HepG2 (cell line): ENCODE measurements around the gene C9orf43. TPM values are rescaled to one million over a fixed set of nuclear protein-coding genes. Genes with fewer than 3 reads are reported as not detected.

Experiments
- ATAC-seq: fragments of 200-7000 bp; cut with Tn5 transposase; 3 replicates; pipeline ENCODE4 v1.9.1; 2020; ENCODE audit warnings: mild to moderate bottlenecking, moderate library complexity
- Bru-seq: library from RNA; stranded (reverse); fragments of 400-500 nt; gene quantifications from one replicate; lab custom pipeline; 2021; lab: Mats Ljungman, UMichigan
- BruChase-seq, 2 experiments: library from RNA; stranded (reverse); fragments of 400-500 nt; gene quantifications; one replicate each; lab custom pipeline; 2021; lab: Mats Ljungman, UMichigan
- BruUV-seq: library from RNA; stranded (reverse); fragments of 400-500 nt; replicated peaks from 2 replicates; lab custom pipeline; 2021; lab: Mats Ljungman, UMichigan
- CTCF ChIA-PET: fragments of 300-600 bp; formaldehyde crosslinking; extraction: SDS; loops from one replicate; lab custom pipeline; 2021; ENCODE audit warnings: low total read pairs, inconsistent platforms, low intra/inter-chr PET ratio; lab: Yijun Ruan, JAX
- POLR2A ChIA-PET: fragments of 350-600 bp; sonication (Branson Sonifier 250); formaldehyde crosslinking; loops from one replicate; lab custom pipeline; 2020; ENCODE audit warnings: antibody characterized with exemption, inconsistent platforms; lab: Yijun Ruan, JAX
- DNase-seq: peaks from one replicate; pipeline ENCODE4 v3.0.0-alpha.2; 2015; ENCODE audit warnings: low spot score
- FAIRE-seq: peaks from 3 replicates; lab custom pipeline; 2011; peaks lifted over from hg19 to GRCh38; lab: Jason Lieb, UNC
- H2AFZ ChIP-seq: one replicate; pipeline ENCODE4 v1.6.1; 2011; ENCODE audit warnings: low read length, inconsistent platforms
- H3K27ac ChIP-seq: fragments of 300-600 bp; 3 replicates; pipeline ENCODE4 v1.8.0; 2011; ENCODE audit warnings: mixed run types, mild to moderate bottlenecking, mixed read lengths, low read length, inconsistent platforms; ENCODE audit not compliant: insufficient read depth; ENCODE audit errors: extremely low read length
- H3K27me3 ChIP-seq, 2 experiments: fragments of 200-600 bp in 1 of 2; 2 replicates in 1 of 2; 3 replicates in 1 of 2; pipeline versions ENCODE4 v1.6.0 to v1.8.0; 2011; ENCODE audit warnings: low read length in 2 of 2, mild to moderate bottlenecking in 2 of 2, moderate library complexity in 2 of 2, inconsistent platforms in 1 of 2; ENCODE audit not compliant: insufficient read depth in 2 of 2, control insufficient read depth in 1 of 2
- H3K36me3 ChIP-seq, 2 experiments: fragments of 200-600 bp in 1 of 2; replicated peaks in 1 of 2; 2 replicates in 1 of 2; 3 replicates in 1 of 2; pipeline versions ENCODE4 v1.5.1 to v1.8.0; 2011; ENCODE audit warnings: low read length in 2 of 2, inconsistent platforms in 1 of 2; ENCODE audit not compliant: insufficient read depth in 2 of 2, control insufficient read depth in 1 of 2
- H3K4me1 ChIP-seq: 2 replicates; pipeline ENCODE4 v1.5.1; 2012; ENCODE audit warnings: low read length, inconsistent platforms; ENCODE audit not compliant: insufficient read depth
- H3K4me2 ChIP-seq: 2 replicates; pipeline ENCODE4 v1.6.0; 2011; ENCODE audit warnings: low read depth, low read length, inconsistent platforms
- H3K4me3 ChIP-seq, 3 experiments: fragments of 200-600 bp in 1 of 3; sonication (generic), shearing (Covaris generic) in 1 of 3; replicated peaks in 1 of 3; 2 replicates each; pipeline ENCODE4 v1.5.1; 2011 to 2016; ENCODE audit warnings: low read length in 3 of 3, inconsistent platforms in 2 of 3, low read depth in 2 of 3, mild to moderate bottlenecking in 2 of 3, control low read depth in 1 of 3, mixed read lengths in 1 of 3; ENCODE audit not compliant: insufficient read depth in 1 of 3
- H3K79me2 ChIP-seq: one replicate; pipeline ENCODE4 v1.6.1; 2011; ENCODE audit warnings: low read length, inconsistent platforms; ENCODE audit not compliant: insufficient read depth
- H3K9ac ChIP-seq: 2 replicates; pipeline ENCODE4 v1.6.0; 2011; ENCODE audit warnings: mild to moderate bottlenecking, low read depth, low read length, inconsistent platforms; ENCODE audit not compliant: insufficient read depth
- H3K9me3 ChIP-seq: 2 replicates; pipeline ENCODE4 v1.5.1; 2012; ENCODE audit warnings: mild to moderate bottlenecking, low read length
- H4K20me1 ChIP-seq: 2 replicates; pipeline ENCODE4 v1.6.0; 2011; ENCODE audit warnings: inconsistent platforms, mild to moderate bottlenecking, low read length, moderate library complexity; ENCODE audit not compliant: insufficient read depth
- MED8 ChIP-seq: sonication (generic); formaldehyde crosslinking; IDR thresholded peaks from 2 replicates; pipeline ENCODE4 v1.8.1; 2023; ENCODE audit warnings: mild to moderate bottlenecking, missing genetic modification reagents; ENCODE audit not compliant: insufficient replicate concordance
- NCOA2 ChIP-seq: sonication (generic); formaldehyde crosslinking; IDR thresholded peaks from 2 replicates; pipeline ENCODE4 v1.8.0; 2022; ENCODE audit warnings: inconsistent platforms
- SMC3 ChIP-seq: IDR thresholded peaks from 2 replicates; pipeline ENCODE4 v1.6.1; 2011; ENCODE audit warnings: low read length, improper control_type of control experiment
- ZFP1 ChIP-seq: IDR thresholded peaks from 2 replicates; pipeline ENCODE4 v1.6.1; 2016
- ZNF142 ChIP-seq: sonication (generic); formaldehyde crosslinking; IDR thresholded peaks from 2 replicates; pipeline ENCODE4 v1.4.0; 2020; ENCODE audit warnings: missing genetic modification reagents
- WGBS: methylation state at CpG from one replicate; pipeline ENCODE4 v1.1.6; 2017; ENCODE audit warnings: low lambda C conversion rate; 5-methylcytosine and 5-hydroxymethylcytosine counted together
- in situ Hi-C: cut with HindIII; loops from 2 replicates; pipeline ENCODE4 v1.10.0; 2017; ENCODE audit warnings: low pct_unique_long_range_greater_than_20kb; ENCODE audit not compliant: extremely low pct_ligation_motif_present
- intact Hi-C: fragments of 100-400 bp; cut with micrococcal nuclease; formaldehyde crosslinking; loops from one replicate; pipeline ENCODE4 v1.10.0; 2022; ENCODE audit not compliant: unreplicated experiment
- long read RNA-seq, 2 experiments: library from RNA in 1 of 2; library from polyadenylated mRNA in 1 of 2; stranded (forward) in 1 of 2; unstranded in 1 of 2; transcript quantifications; one replicate each; pipeline ENCODE4 v2.0.0, GENCODE V29; 2019 to 2022
- polyA minus RNA-seq, 3 experiments: library from RNA; depleted of rRNA, polyadenylated mRNA; stranded (reverse); fragments of >200 nt; gene quantifications; 2 replicates each; pipeline ENCODE4 v1.2.3, GENCODE V29; 2011; ENCODE audit warnings: low replicate concordance in 1 of 3
- polyA plus RNA-seq, 8 experiments: library from polyadenylated mRNA; depleted of rRNA in 3 of 8; stranded (reverse) in 7 of 8; unstranded in 1 of 8; fragments of >200 nt; fragmentation: Illumina TruSeq in 4 of 8; extraction: Trizol in 4 of 8; gene quantifications; 2 replicates each; pipeline versions ENCODE4 v1.2.1 to v1.2.3, GENCODE V29; 2011 to 2016; ENCODE audit warnings: low read depth in 4 of 8, missing spikeins in 1 of 8, mixed read lengths in 1 of 8; ENCODE audit not compliant: insufficient read depth in 1 of 8
- total RNA-seq, 5 experiments: library from RNA; depleted of rRNA; stranded (reverse); fragments of >200 nt; fragmentation: Illumina TruSeq; extraction: Trizol; gene quantifications; 2 replicates each; pipeline ENCODE4 v1.2.3, GENCODE V29; 2016; ENCODE audit warnings: low read depth in 1 of 5
- TF ChIP-seq, protein P1 (sequence below): sonication (generic); formaldehyde crosslinking; IDR thresholded peaks from 2 replicates; pipeline ENCODE4 v1.4.0; 2020; ENCODE audit warnings: missing genetic modification reagents
- TF ChIP-seq, protein P2 (sequence below): sonication (generic); formaldehyde crosslinking; IDR thresholded peaks from 2 replicates; pipeline ENCODE4 v1.4.0; 2020; ENCODE audit warnings: missing genetic modification reagents

The C9orf43 gene
- total RNA-seq (2016; rRNA removed; fragmentation: Illumina TruSeq; extraction: Trizol) (0.18 and 0.31 TPM in 2 replicates), polyA plus RNA-seq (2011; rRNA removed) (0.14 and 0.24 TPM in 2 replicates), polyA minus RNA-seq (2011; rRNA and poly(A)+ RNA removed; ENCODE audit: low replicate concordance) (0.46 and 3.7 TPM in 2 replicates), Bru-seq, nascent RNA (percentile 34 among the genes with signal in this experiment), BruChase-seq, experiment 1, labeled RNA remaining after a 6-hour chase (percentile 30 among the genes with signal in this experiment), BruChase-seq, experiment 2, labeled RNA remaining after a 2-hour chase (percentile 28 among the genes with signal in this experiment)
- total RNA-seq (2016; cell fraction: cytosol; rRNA removed; fragmentation: Illumina TruSeq; extraction: Trizol; ENCODE audit: low read depth) = 1.0 and 1.1 TPM in 2 replicates
- total RNA-seq (2016; cell fraction: insoluble cytoplasmic fraction; rRNA removed; fragmentation: Illumina TruSeq; extraction: Trizol) = 0.22 and 0.30 TPM in 2 replicates
- total RNA-seq (2016; cell fraction: membrane; rRNA removed; fragmentation: Illumina TruSeq; extraction: Trizol) = 0.86 and 1.2 TPM in 2 replicates
- 0.31 and 0.34 TPM in 2 replicates for total RNA-seq (2016; cell fraction: nucleus; rRNA removed; fragmentation: Illumina TruSeq; extraction: Trizol)
- 0.13 and 0.21 TPM in 2 replicates for polyA plus RNA-seq (2011; cell fraction: cytosol; rRNA removed)
- polyA plus RNA-seq (2011; cell fraction: nucleus; rRNA removed) = 0.13 and 0.16 TPM in 2 replicates
- 0.16 and 0.21 TPM in 2 replicates for polyA plus RNA-seq (2012)
- polyA plus RNA-seq (2016; cell fraction: cytosol; fragmentation: Illumina TruSeq; extraction: Trizol; ENCODE audit: low read depth) = 0.17 and 0.55 TPM in 2 replicates
- polyA plus RNA-seq (2016; cell fraction: insoluble cytoplasmic fraction; fragmentation: Illumina TruSeq; extraction: Trizol; ENCODE audit: low read depth) = 0.55 and 0.64 TPM in 2 replicates
- 0.66 and 0.74 TPM in 2 replicates for polyA plus RNA-seq (2016; cell fraction: membrane; fragmentation: Illumina TruSeq; extraction: Trizol; ENCODE audit: low read depth)
- polyA plus RNA-seq (2016; cell fraction: nucleus; fragmentation: Illumina TruSeq; extraction: Trizol; ENCODE audit: insufficient read depth, low read depth) = 0.22 and 0.23 TPM in 2 replicates
- 0.26 and 0.30 TPM in 2 replicates for polyA minus RNA-seq (2011; cell fraction: cytosol; rRNA and poly(A)+ RNA removed)
- polyA minus RNA-seq (2011; cell fraction: nucleus; rRNA and poly(A)+ RNA removed) = 0.77 and 0.99 TPM in 2 replicates
- long read RNA-seq, experiment 1, partial matches to known transcripts = 0 of 2 reads
- long read RNA-seq, experiment 1, other reads (novel, unspliced or antisense) = 2 of 2 reads
- long read RNA-seq, experiment 2 = 0 reads

DNA sequence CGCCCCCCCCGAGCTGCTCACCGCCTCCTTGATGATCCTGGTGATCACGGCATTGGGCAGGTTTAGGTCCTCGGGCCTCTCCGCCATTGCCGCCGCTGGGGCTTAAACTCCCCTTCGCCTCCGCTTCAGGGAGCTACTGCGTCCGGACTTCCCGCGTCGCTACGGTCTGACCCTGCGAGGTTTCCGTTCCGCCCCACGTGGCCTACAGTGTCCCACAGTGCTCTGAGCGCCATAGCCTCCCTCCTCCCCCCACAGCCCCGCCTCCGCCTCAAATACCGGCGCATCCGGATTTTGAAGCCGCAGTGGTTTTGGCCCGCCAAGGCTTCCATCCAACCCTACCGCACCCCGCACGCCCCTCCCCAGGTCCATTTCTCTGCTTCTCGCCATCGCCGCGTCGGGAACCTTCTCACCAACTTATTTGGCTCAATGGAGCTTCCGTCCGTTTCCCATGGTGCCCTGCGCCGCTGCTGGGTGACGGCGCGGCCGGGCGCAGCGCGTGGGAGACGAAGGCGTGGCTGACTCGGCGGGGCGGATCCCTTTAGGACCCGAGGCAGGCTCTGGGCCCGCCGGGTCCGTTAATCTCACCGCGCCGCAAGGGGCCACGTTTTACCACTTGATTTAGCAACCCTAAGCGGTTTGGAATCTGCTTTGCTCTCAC is at the start of gene C9orf43, which contains the start of gene POLE3:
TSS of gene C9orf43 (plus strand) at position 541 of the 658 bp plus-strand sequence. CDS start 2,747 bp downstream, outside the sequence.
TSS of gene POLE3 (minus strand) at position 469 of the 658 bp plus-strand sequence. CDS start at position 87, 382 bp downstream.
- H2AFZ ChIP-seq = peak within 1 kb of the TSS; percentile 85
- WGBS = under 1% methylated on average over 38 of the region's 61 CpGs
- H4K20me1 ChIP-seq = no peaks in the 10 kb centered on the region
- POLR2A ChIA-PET = interaction anchor here (0.8 to 3.6 kb wide), 32 partner anchors 10 to 245 kb away, joined by 3 to 50 read pairs (median 4); partner anchors contain the start of genes ALAD, CDC26, FKBP15 and HDHD3
- H3K9ac ChIP-seq = peak within 1 kb of the TSS; percentile 93
- H3K36me3 ChIP-seq = peaks cover 0 to 19% of the 10 kb centered on the region in 2 experiments; a peak in 3 of 5 replicates
- no TSS peak for BruUV-seq
- peaks cover 37% of the 10 kb centered on the region for H3K4me1 ChIP-seq
- in situ Hi-C loops (no loop called here), intact Hi-C loops (loop anchor here (10.0 kb wide), 1 partner anchor 244 kb away; no protein-coding TSS in a partner anchor)
- peaks cover 12% of the 10 kb centered on the region for H3K79me2 ChIP-seq
- CTCF ChIA-PET = no interaction called here
- peak within 1 kb of the TSS; percentile 91 to 98 (median 95) for H3K4me3 ChIP-seq
- H3K9me3 ChIP-seq = no peaks in the 10 kb centered on the region
- ATAC-seq (peak; percentile 97), DNase-seq (peak; percentile 91), FAIRE-seq (peak; percentile 70)
- H3K4me2 ChIP-seq = peak within 1 kb of the TSS; percentile 86
- no peaks in the 10 kb centered on the region; a peak in 1 of 5 replicates for H3K27me3 ChIP-seq
- peak within 1 kb of the TSS; percentile 91 for H3K27ac ChIP-seq
- TF ChIP-seq NCOA2 (CRISPR knock-in tag) (peak; percentile 62), MED8 (CRISPR knock-in tag) (peak; percentile 79), ZFP1 (CRISPR knock-in tag) (0 out of 2 replicates have a peak, but pooled peaks have one; percentile 32), ZNF142 (CRISPR knock-in tag) (peak; percentile 98), SMC3 (no peak)
- TF ChIP-seq, protein P1, sequence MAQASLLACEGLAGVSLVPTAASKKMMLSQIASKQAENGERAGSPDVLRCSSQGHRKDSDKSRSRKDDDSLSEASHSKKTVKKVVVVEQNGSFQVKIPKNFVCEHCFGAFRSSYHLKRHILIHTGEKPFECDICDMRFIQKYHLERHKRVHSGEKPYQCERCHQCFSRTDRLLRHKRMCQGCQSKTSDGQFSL (CRISPR knock-in tag) = peak; percentile 89
- TF ChIP-seq, protein P2, sequence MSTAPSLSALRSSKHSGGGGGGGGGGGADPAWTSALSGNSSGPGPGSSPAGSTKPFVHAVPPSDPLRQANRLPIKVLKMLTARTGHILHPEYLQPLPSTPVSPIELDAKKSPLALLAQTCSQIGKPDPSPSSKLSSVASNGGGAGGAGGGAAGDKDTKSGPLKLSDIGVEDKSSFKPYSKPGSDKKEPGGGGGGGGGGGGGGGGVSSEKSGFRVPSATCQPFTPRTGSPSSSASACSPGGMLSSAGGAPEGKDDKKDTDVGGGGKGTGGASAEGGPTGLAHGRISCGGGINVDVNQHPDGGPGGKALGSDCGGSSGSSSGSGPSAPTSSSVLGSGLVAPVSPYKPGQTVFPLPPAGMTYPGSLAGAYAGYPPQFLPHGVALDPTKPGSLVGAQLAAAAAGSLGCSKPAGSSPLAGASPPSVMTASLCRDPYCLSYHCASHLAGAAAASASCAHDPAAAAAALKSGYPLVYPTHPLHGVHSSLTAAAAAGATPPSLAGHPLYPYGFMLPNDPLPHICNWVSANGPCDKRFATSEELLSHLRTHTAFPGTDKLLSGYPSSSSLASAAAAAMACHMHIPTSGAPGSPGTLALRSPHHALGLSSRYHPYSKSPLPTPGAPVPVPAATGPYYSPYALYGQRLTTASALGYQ (CRISPR knock-in tag) = peak; percentile 73
